CD4-positive, alpha-beta T cell treated with Interleukin-15 for 1 hour (primary cell): ENCODE results near the gene SPATA6.
"Not testable (repeated sequence)": the region's sequence is repeated elsewhere in the genome, so short reads cannot be mapped to it uniquely, and the experiment has no call there.

Experiments used
- DNase-seq: peaks from one replicate; pipeline ENCODE4 v3.0.0-alpha.2; 2020

The SPATA6 gene

GRCh38 chr1:48338257-48338656, 133.7 kb downstream of the SPATA6 start:
- no peak for DNase-seq

DNA sequence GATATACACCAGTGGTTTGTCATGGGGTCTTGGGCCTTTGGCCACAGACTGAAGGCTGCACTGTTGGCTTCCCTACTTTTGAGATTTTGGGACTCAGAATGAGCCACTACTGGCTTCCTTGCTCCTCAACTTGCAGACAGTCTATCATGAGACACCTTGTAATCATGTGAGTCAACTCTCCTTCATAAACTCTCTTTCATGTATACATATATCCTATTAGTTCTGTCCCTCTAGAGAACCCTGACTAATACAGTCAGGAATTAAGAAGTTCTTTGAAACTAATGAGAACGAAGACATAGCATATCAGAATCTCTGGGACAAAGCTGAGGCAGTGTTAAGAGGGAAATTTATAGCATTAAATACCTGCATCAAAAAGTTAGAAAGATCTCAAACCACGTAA, 138.7 kb downstream of the SPATA6 start:
- no peak for DNase-seq

DNA sequence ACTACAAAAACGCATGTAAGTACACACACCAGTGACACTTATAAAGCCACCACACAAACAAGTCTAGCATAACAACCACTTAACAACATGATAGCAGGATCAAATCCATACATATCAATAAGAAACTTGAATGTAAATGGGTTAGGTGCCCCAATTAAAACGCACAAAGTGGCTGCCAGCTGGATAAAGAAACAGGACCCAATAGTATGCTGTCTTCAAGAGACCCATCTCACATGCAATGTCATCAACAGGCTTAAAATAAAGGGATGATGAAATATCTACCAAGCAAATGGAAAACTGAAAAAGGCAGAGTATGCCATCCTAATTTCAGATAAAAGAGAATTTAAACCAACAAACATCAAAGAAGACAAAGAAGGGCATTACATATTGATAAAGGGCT, 139.9 kb downstream of the SPATA6 start:
- no peak for DNase-seq

DNA sequence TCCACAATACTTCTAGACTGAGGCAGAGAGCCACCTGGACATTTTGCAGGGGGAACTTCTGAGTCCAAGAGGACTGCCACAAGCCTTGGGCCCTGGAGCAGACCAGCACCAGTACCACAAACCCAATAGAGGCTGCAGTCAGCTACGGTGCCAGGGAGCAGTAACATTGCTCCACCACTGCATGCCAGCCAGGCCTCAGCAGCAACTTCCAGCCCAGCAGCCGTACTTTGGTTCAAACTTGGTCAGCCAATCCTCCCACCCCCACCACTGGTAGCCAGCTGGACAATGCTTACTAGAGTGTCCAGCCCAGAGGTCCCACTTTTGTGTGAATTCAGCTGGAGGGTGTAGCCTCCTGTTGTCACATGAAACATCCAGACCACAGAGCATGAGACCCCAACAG, 142.1 kb downstream of the SPATA6 start:
- no peak for DNase-seq

DNA sequence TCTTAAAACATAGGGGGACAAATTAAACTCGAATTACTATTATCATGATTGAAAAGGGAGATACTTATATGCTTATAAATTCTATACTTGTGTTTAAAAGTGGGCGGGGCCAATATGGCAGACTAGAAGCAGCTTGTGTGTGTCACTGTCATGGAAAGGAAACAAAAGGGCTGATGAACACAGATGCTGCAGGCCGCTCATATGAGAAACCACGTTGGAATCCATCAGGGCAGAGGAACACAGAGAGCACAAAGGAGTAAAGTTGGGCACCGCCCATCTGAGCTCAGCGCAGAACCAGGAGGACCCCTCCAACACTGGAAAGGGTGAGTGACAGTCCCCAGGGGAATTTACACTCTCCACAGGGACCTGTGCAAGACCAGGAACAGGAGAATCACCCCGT, 142.5 kb downstream of the SPATA6 start:
- DNase-seq: no peak

GRCh38 chr1:48311829-48312228, 160.2 kb downstream of the SPATA6 start:
- not testable (repeated sequence) for DNase-seq

- DNase-seq: no peak
These were observed 162.4 kb downstream of the SPATA6 start for GRCh38 chr1:48309564-48310082.

GRCh38 chr1:48302652-48303051, 169.4 kb downstream of the SPATA6 start:
- DNase-seq: no peak

- DNase-seq: no peak
These were observed 177.3 kb downstream of the SPATA6 start for GRCh38 chr1:48294656-48295055.

- not testable (repeated sequence) for DNase-seq
These were observed 177.9 kb downstream of the SPATA6 start for GRCh38 chr1:48294094-48294493.

GRCh38 chr1:48292706-48293105, 179.3 kb downstream of the SPATA6 start:
- no peak for DNase-seq

DNA sequence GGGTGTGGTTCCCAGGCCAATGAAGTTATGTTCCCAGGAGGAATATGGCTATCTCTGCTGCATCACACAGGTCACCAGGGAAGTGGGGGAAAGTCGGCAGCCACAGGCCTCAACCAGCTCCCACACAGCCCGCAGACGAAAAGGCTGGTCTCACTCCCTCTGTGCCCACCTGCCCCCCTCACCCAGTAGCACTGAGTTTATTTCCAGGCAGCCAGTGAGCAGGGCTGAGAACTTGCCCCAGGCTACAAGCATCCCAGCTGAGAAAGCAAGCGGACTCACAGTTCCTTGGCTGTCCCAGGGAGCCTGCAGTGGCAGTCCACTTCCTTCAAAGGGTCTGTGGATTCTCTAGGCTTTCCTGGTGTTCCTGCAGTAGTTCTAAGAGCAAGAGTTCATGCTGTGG, 180.6 kb downstream of the SPATA6 start:
- DNase-seq: no peak

DNA sequence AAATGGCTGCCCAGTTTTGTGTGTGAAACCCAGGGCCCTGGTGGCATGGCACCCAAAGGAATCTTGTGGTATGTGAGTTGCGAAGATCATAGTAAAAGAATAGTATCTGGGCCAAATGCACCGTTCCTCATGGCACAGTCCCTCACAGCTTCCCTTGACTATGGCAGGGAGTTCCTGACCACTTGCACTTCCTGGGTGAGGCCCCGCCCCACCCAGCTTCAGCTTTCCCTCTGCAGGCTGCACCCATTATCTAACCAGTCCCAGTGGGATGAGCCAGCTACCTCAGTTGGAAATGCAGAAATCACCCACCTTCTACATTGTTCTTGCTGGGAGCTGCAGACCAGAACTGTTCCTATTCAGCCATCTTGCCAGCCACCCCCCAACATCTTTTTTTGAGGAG, 186.5 kb downstream of the SPATA6 start:
- DNase-seq: no peak

GRCh38 chr1:48284696-48285420, 187.1 kb downstream of the SPATA6 start:
- not testable (repeated sequence) for DNase-seq

- not testable (repeated sequence) for DNase-seq
These were observed 189.7 kb downstream of the SPATA6 start for GRCh38 chr1:48282329-48282728.

DNA sequence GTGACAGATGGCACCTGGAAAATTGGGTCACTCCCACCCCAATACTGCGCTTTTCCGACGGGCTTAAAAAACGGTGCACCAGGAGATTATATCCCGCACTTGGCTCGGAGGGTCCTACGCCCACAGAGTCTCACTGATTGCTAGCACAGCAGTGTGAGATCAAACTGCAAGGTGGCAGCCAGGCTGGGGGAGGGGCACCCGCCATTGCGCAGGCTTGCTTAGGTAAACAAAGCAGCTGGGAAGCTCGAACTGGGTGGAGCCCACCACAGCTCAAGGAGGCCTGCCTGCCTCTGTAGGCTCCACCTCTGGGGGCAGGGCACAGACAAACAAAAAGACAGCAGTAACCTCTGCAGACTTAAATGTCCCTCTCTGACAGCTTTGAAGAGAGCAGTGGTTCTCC, 194.6 kb downstream of the SPATA6 start:
- not testable (repeated sequence) for DNase-seq

GRCh38 chr1:48266576-48266975, 205.4 kb downstream of the SPATA6 start:
- DNase-seq: no peak

DNA sequence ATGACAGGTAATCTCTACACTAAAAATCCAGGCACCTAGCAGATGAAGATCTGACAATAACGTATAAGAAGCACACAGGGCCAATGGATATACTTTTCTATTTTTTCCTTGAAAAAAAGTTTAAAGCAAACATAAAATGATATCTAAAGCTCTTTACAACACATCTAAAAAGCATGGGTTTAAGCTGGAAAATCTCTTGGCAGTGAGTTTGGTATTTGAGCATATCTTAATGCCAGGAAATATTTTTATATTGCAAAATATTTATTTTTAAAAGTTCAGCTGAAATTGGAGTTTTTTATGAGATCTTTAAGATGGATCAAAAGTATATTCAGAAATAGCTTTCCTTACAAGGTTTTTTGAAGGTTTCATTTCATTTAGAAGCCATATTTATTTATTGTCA, 209.0 kb downstream of the SPATA6 start:
- no peak for DNase-seq

GRCh38 chr1:48261881-48262400, 210.1 kb downstream of the SPATA6 start:
- DNase-seq: no peak

DNA sequence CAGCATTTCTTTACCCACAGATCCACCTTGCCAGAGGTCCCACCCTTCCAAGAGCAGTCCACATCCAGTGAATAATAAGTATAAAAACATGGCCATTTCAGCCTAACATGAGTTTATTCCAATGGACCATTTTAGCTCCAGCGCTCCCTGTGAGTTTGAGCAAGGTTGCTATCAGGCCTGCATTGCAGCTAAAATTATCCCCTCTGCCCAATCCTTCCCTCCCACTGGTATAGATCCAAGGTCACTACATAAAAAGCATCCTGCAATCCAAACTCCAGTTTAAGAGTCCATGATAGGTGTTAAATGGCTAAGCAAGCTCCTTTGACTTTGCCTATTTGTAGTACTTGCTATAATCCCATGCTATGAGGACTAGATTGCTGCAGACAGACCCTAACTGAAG, 213.9 kb downstream of the SPATA6 start:
- no peak for DNase-seq

- no peak for DNase-seq
These were observed 217.8 kb downstream of the SPATA6 start for GRCh38 chr1:48254254-48254653.

DNA sequence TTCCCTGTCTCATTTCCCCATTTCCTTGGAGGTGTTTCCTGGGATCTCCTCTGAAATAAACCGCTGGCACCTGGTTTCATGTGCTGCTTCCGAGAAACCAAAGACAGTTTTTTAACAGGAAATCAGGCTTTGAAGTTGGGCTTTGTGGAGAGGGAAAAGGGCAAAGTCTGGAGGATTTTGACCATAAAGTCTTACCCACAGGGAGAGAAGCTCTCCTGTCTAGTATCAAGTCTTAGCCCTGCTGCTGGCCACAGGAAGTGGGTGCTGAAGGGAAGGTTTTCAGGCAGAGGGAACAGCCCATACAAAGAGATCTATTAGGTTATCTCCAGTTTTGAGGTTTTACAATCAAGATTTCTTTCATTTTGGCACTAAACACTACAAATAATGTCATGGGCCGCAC, 220.2 kb downstream of the SPATA6 start:
- DNase-seq: no peak

DNA sequence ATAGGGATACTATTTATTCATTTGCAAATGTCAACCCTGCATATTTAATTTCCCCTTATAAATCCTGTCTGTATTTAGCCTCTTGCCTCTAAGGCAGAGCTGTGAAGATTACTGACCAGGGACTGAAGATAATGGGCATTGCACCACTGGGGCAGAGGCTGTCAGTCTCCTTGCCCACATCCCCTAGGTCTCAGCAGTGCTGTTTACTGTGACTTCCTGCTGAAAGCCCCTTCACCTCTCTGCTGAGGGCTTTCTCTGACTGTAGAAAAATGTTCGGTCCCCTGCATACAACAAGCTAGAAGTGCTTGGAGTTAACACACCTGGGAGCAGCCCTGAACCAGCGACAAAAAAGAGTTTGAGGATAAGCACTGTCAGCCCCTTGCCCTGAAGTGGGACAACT, 220.7 kb downstream of the SPATA6 start:
- DNase-seq: no peak

DNA sequence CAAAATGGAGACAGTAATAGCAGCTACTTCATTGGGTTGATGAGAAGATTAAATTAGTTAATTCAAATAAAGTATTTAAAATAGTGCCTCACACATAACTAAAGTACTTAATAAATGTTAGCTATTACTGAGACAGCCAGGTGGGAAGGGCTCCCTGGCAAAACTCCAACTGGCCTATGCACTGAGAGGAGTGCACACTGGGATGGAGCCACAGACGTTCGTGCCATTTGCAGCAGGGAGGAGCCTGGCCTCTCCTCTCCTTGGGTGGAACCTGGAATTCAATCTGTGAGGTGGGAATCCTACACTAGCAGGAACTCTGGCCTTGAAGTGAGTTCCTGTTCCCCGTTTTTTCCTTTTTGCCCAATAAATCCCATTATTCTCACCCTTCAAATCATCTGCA, 221.4 kb downstream of the SPATA6 start:
- DNase-seq: no peak

- DNase-seq: no peak
These were observed 222.1 kb downstream of the SPATA6 start for GRCh38 chr1:48249868-48250267.
